ENCODE data around the gene UGGT1. TPM values are rescaled to one million over a fixed set of nuclear protein-coding genes. Genes with fewer than 3 reads are reported as not detected.

UGGT1 gene
- total and polyA plus RNA-seq, 2 donors (not counting 3 experiments of a cell fraction or from before 2014, with no cell fraction given) = 27.6 to 83.2 TPM

DNA sequence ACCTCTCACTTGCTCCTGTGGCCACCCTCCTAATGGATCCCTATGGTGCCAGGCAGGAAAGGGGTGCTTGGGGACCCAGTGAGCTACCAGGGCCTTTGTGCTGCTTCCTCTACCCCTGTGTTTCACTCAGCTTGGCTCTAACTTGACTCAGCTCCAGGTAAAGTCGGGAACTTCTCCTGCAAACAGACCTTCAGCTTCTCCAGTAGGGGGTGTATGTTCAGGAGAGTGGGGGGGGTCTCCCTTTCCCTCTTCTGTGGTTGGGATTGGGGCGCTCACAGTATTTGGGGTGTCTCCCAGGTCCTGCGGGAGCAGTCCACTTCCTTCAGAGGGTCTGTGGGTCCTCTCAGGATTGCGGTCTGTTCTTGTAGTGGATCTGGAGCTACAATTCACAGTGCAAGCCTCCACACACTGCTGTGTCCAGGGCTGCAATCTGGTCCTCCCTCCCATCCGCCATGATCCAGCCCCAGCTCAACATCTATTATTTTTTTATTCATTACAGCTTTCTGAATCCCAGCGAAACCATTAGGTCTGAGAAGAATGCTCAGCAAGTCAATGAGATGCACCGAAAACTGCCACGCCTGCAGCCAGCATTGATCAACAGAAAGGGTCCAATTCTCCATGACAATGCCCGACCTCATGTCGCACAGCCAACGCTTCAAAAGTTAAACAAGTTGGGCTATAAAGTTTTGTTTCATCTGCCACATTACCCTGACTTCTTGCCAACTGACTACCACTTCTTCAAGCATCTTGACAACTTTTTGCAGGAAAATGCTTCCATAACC is 36.7 kb upstream of the UGGT1 start:
- Histone ChIP-seq H3K36me3 (ENCODE audit: control insufficient read depth in 2 of 2, extremely low read depth in 1 of 2, insufficient read depth in 2 of 2, low read length in 2 of 2) (no peaks in the 10 kb centered on the region), H3K4me3 (replicated peaks in 1 of 3; ENCODE audit: insufficient read depth in 1 of 3, low read depth in 1 of 3, low read length in 3 of 3) (no peak overlapping the region), H3K9me1 (replicated peaks; ENCODE audit: control insufficient read depth, extremely low read depth, insufficient read depth, low read length) (no peaks in the 10 kb centered on the region), H3K4me2 (ENCODE audit: insufficient read depth, low read length) (no peak overlapping the region), H3K27me3 (ENCODE audit: control insufficient read depth in 2 of 2, insufficient read depth in 2 of 2, low read length in 2 of 2) (peaks cover 0 to 4% of the 10 kb centered on the region in 2 experiments), H3K79me2 (ENCODE audit: control insufficient read depth, insufficient read depth, low read length) (no peaks in the 10 kb centered on the region), H4K20me1 (replicated peaks; ENCODE audit: control insufficient read depth, extremely low read depth, insufficient read depth, low read length) (no peaks in the 10 kb centered on the region), H3K27ac (ENCODE audit: insufficient read depth, low read depth, low read length) (no peak overlapping the region), H2AFZ (ENCODE audit: low read depth, low read length) (no peak overlapping the region), H3K4me1 (ENCODE audit: control insufficient read depth, extremely low read depth, insufficient read depth, low read length) (no peaks in the 10 kb centered on the region), H3K9me3 (replicated peaks; ENCODE audit: control insufficient read depth, insufficient read depth, low read length) (no peaks in the 10 kb centered on the region), H3K9ac (replicated peaks; ENCODE audit: extremely low read depth, insufficient read depth, low read length) (no peak overlapping the region)
- BruUV-seq (replicated peaks) = no TSS peak
- ChIA-PET POLR2A (no interaction called here), CTCF (interaction anchor here (0.9 to 4.0 kb wide), 4 partner anchors 8 to 127 kb away, joined by 3 to 17 read pairs (median 4); no protein-coding TSS in a partner anchor)
- no peak for FAIRE-seq
- DNase-seq (ENCODE audit: low read depth, low spot score) = no peak
- intact Hi-C loops (cut with micrococcal nuclease) (no loop called here), dilution Hi-C loops (cut with MboI; ENCODE audit: extremely low pct_ligation_motif_present, low sequenced_read_pairs) (no loop called here)
- no peak for TF ChIP-seq FOS (IDR thresholded peaks at IDR 0.05; ENCODE audit: borderline replicate concordance, insufficient read depth, low read length)
- TF ChIP-seq MYC (IDR thresholded peaks at IDR 0.05; ENCODE audit: low read depth, low read length) = no peak
- TF ChIP-seq GATA2 (IDR thresholded peaks at IDR 0.05; ENCODE audit: insufficient read depth, insufficient read length, low read depth, low read length) = no peak
- no peak for TF ChIP-seq EZH2 (IDR thresholded peaks at IDR 0.05; ENCODE audit: borderline replicate concordance, low read depth, low read length, severe bottlenecking)
- TF ChIP-seq, protein P1, sequence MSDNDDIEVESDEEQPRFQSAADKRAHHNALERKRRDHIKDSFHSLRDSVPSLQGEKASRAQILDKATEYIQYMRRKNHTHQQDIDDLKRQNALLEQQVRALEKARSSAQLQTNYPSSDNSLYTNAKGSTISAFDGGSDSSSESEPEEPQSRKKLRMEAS (IDR thresholded peaks at IDR 0.05; ENCODE audit: insufficient read depth, insufficient read length) = no peak

GRCh38 chr2:128057334-128057733 is 33.7 kb upstream of the UGGT1 start:
- H3K36me3 ChIP-seq (ENCODE audit: control insufficient read depth in 2 of 2, extremely low read depth in 1 of 2, insufficient read depth in 2 of 2, low read length in 2 of 2) = no peaks in the 10 kb centered on the region
- ChIA-PET CTCF (interaction anchor here (0.6 kb wide), 1 partner anchor 277 kb away, joined by 3 read pairs; no protein-coding TSS in a partner anchor), POLR2A (interaction anchor here (0.6 kb wide), 1 partner anchor 24 kb away, joined by 6 read pairs; no protein-coding TSS in a partner anchor)
- no peak overlapping the region for H2AFZ ChIP-seq (ENCODE audit: low read depth, low read length)
- DNase-seq (ENCODE audit: low read depth, low spot score) (no peak), FAIRE-seq (no peak)
- H3K4me1 ChIP-seq (ENCODE audit: control insufficient read depth, extremely low read depth, insufficient read depth, low read length) = no peaks in the 10 kb centered on the region
- BruUV-seq (replicated peaks) = no TSS peak
- no peaks in the 10 kb centered on the region for H3K9me3 ChIP-seq (replicated peaks; ENCODE audit: control insufficient read depth, insufficient read depth, low read length)
- H4K20me1 ChIP-seq (replicated peaks; ENCODE audit: control insufficient read depth, extremely low read depth, insufficient read depth, low read length) = no peaks in the 10 kb centered on the region
- no peak overlapping the region for H3K4me2 ChIP-seq (ENCODE audit: insufficient read depth, low read length)
- no peak overlapping the region for H3K4me3 ChIP-seq (replicated peaks in 1 of 3; ENCODE audit: insufficient read depth in 1 of 3, low read depth in 1 of 3, low read length in 3 of 3)
- peaks cover 0 to 4% of the 10 kb centered on the region in 2 experiments for H3K27me3 ChIP-seq (ENCODE audit: control insufficient read depth in 2 of 2, insufficient read depth in 2 of 2, low read length in 2 of 2)
- H3K27ac ChIP-seq (ENCODE audit: insufficient read depth, low read depth, low read length) = no peak overlapping the region
- no peak for TF ChIP-seq FOS (IDR thresholded peaks at IDR 0.05; ENCODE audit: borderline replicate concordance, insufficient read depth, low read length)
- H3K9me1 ChIP-seq (replicated peaks; ENCODE audit: control insufficient read depth, extremely low read depth, insufficient read depth, low read length) = no peaks in the 10 kb centered on the region
- dilution Hi-C loops (cut with MboI; ENCODE audit: extremely low pct_ligation_motif_present, low sequenced_read_pairs) (no loop called here), intact Hi-C loops (cut with micrococcal nuclease) (no loop called here)
- H3K9ac ChIP-seq (replicated peaks; ENCODE audit: extremely low read depth, insufficient read depth, low read length) = no peak overlapping the region
- H3K79me2 ChIP-seq (ENCODE audit: control insufficient read depth, insufficient read depth, low read length) = no peaks in the 10 kb centered on the region

Data from endothelial cell of umbilical vein (primary cell).